ENCODE measurements around the gene SH3PXD2B. TPM values are rescaled to one million over a fixed set of nuclear protein-coding genes. Genes with fewer than 3 reads are reported as not detected.
"Not testable (repeated sequence)": the region's sequence is repeated elsewhere in the genome, so short reads cannot be mapped to it uniquely, and the experiment has no call there.

SH3PXD2B gene
- total RNA-seq, 1 experiment from 2014 or later, result 90.2 TPM

DNA sequence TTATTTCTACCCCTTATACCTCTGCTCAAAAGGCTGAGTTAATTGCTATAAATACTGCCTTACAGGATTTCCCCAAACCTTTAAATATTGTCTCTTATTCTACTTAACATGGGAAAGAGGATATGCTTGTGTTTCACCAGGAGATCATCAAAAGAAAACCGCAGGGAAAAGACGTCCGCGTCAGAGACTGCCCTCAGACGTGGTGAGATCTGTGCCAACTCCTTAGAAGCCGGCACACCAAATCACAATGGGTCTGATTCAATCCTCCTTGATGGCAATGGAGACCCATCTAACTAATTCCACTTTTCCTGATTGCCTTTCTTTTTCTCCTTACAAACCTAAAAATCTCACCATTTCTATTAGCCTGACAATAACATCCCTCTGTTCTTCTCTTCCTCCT lies 55.0 kb downstream of the SH3PXD2B start:
- in situ Hi-C loops (cut with HindIII; ENCODE audit: low pct_unique_long_range_greater_than_20kb, low sequenced_read_pairs), result no loop called here
- DNase-seq (ENCODE audit: low read depth, low spot score), result no peak

DNA sequence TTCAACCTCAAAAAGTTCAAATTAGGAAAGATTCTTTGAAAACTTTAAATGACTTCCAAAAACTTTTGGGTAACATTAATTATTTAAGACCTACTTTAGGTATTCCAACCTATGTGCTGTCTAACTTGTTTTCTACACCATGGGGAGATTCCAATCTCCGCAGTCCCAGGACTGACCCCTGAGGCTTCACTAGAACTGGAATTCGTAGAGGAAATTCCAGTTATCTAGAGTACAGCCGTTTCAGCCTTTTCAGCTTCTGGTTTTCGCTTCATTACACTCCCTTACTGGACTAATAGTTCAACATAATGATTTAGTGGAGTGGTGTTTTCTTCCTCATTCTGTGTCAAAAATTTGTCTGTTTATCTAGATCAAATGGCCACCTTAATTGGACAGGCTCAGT lies 55.7 kb downstream of the SH3PXD2B start:
- in situ Hi-C loops (cut with HindIII; ENCODE audit: low pct_unique_long_range_greater_than_20kb, low sequenced_read_pairs); DNase-seq (ENCODE audit: low read depth, low spot score): not testable (repeated sequence)

DNA sequence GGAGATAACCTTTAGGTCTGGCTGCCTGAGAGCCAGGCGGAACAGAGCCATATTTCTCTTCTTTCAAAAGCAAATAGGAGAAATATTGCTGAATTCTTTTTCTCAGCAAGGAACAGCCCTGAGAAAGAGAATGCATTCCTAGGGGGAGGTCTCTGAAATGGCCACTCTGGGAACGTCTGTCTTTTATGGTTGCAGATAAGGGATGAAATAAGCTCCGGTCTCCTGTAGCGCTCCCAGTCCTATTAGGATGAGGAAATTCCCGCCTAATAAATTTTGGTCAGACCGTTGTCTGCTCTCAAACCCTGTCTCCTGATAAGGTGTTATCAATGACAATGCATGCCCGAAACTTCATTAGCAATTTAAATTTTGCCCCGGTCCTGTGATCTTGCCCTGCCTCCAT lies 57.3 kb downstream of the SH3PXD2B start:
- in situ Hi-C loops (cut with HindIII; ENCODE audit: low pct_unique_long_range_greater_than_20kb, low sequenced_read_pairs); DNase-seq (ENCODE audit: low read depth, low spot score): not testable (repeated sequence)

DNA sequence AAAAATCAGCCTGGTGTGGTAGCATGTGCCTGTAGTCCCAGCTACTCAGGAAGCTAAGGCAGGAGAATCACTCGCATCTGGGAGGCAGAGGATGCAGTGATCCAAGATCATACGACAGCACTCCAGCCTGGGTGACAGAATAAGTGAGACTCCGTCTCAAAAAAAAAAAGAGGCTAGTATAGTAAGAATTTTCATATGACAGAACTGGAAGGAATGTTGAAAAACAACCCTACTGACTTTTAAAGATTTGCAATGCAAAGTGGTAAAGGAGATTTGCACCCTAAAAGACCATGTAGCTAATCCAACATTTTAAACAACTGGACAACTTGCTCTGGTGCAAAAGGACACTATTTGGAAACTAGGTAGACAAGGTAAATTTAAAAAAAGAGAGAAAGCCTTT lies 58.1 kb downstream of the SH3PXD2B start:
- no peak for DNase-seq (ENCODE audit: low read depth, low spot score)

GRCh38 chr5:172395483-172395882 lies 58.8 kb downstream of the SH3PXD2B start:
- no peak for DNase-seq (ENCODE audit: low read depth, low spot score)
- in situ Hi-C loops (cut with HindIII; ENCODE audit: low pct_unique_long_range_greater_than_20kb, low sequenced_read_pairs), result no loop called here

More for the DNA sequence above, 58.1 kb downstream of the SH3PXD2B start:
- in situ Hi-C loops (cut with HindIII; ENCODE audit: low pct_unique_long_range_greater_than_20kb, low sequenced_read_pairs), result no loop called here

- peak; percentile 34 for DNase-seq (ENCODE audit: low read depth, low spot score)
- in situ Hi-C loops (cut with HindIII; ENCODE audit: low pct_unique_long_range_greater_than_20kb, low sequenced_read_pairs), result no loop called here
Measured at GRCh38 chr5:172389578-172390112, 64.7 kb downstream of the SH3PXD2B start.

DNA sequence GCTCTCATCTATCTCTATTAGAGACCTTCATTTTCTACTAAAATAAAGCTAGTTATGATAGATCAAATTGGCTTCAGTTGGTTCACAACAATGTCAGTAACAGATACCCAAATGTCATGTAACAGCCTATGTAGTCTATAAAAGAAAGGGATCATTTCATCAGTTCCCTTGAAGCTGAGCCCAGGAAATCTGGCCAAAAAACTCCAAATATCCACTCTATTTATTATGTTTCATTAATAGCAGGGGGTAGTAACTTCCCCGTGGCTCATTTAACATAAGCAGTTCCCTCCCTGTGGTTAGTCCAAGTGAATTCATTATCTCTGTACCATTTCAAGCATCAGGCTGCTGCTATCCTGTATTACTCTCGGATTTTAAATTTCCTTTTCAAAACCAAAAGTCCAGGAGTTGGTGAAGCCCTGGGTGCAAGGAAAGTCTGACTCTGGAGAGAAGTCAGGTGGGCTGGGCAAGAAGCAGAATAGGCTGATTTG lies 66.0 kb downstream of the SH3PXD2B start:
- DNase-seq (ENCODE audit: low read depth, low spot score), result no peak
- in situ Hi-C loops (cut with HindIII; ENCODE audit: low pct_unique_long_range_greater_than_20kb, low sequenced_read_pairs), result no loop called here

DNA sequence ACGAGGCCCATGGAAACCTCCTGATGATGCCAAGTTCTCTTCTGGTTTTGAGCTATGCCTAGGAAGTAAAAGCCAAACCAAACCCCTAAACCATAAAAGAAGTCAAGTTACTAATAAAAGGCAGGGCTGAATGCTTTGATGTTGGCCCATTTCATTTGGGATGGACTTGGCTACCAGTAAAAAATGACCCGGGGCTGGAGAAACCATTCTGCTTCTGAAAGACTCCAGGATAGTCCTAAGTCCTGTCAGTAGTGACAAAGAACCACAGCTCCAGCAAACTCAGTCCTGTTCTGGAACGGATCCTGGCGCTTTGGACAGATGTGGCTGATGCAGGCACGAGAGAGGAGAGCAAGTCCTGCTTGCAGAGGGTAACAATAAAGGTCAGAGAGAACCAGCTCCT lies 68.6 kb downstream of the SH3PXD2B start:
- in situ Hi-C loops (cut with HindIII; ENCODE audit: low pct_unique_long_range_greater_than_20kb, low sequenced_read_pairs), result no loop called here
- no peak for DNase-seq (ENCODE audit: low read depth, low spot score)

- in situ Hi-C loops (cut with HindIII; ENCODE audit: low pct_unique_long_range_greater_than_20kb, low sequenced_read_pairs), result no loop called here
Measured at GRCh38 chr5:172385010-172385563, 69.2 kb downstream of the SH3PXD2B start.

GRCh38 chr5:172383191-172383802 lies 71.0 kb downstream of the SH3PXD2B start:
- DNase-seq (ENCODE audit: low read depth, low spot score), result no peak
- in situ Hi-C loops (cut with HindIII; ENCODE audit: low pct_unique_long_range_greater_than_20kb, low sequenced_read_pairs), result no loop called here

More at GRCh38 chr5:172385010-172385563, 69.2 kb downstream of the SH3PXD2B start:
- DNase-seq (ENCODE audit: low read depth, low spot score), result no peak

DNA sequence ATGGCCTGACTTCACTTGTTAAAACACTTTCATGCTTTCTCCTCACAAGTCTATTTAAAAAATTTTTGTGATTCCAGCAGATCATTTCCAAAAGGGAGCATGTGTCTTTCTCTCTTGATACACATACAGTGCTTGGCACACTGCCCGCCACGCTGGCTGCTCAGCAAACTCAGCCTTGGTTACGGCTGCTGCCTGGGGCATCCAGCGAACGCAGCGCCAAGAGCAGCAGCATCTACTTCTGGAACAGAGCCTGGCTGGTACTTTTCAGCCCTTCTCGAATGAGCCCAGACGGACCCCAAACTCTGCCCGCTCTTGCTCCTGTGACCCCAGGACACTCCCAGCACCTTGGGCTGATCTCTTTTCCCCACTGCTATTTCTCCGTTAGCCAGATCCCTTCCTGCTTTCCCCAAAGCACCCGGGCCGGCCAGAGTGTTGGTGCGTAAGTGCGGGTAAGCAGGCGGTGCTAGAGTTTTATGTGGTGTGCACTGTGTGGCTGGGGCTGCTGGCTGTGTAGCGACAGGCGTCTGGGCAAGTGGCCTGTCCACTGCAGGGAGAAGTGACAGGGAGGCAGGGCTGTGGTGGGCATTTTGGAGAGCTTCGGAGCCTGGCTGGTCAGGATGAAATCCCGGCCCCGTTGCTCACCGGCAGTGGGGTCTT lies 73.2 kb downstream of the SH3PXD2B start:
- in situ Hi-C loops (cut with HindIII; ENCODE audit: low pct_unique_long_range_greater_than_20kb, low sequenced_read_pairs), result no loop called here
- peak; percentile 86 for DNase-seq (ENCODE audit: low read depth, low spot score)

GRCh38 chr5:172380301-172380986 lies 73.9 kb downstream of the SH3PXD2B start:
- in situ Hi-C loops (cut with HindIII; ENCODE audit: low pct_unique_long_range_greater_than_20kb, low sequenced_read_pairs), result no loop called here

DNA sequence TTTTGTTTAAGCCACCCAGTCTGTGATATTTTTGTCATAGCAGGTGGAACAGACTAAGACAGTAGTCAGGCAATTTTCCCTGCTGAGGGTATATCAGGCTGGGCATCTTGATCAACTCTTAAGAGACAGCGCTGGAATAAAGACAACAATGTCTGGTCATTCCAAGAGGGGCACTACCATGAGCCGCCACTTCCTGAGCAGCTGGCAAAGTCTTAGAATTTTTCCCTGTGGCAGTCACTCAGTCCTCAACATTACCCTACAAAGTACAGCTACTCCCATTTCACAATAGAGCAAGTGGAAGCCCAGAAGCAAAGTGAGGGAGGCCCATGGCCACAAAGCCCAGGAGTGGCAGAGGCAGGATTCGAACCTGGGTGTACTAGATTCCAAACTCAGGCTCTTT lies 74.8 kb downstream of the SH3PXD2B start:
- no peak for DNase-seq (ENCODE audit: low read depth, low spot score)
- in situ Hi-C loops (cut with HindIII; ENCODE audit: low pct_unique_long_range_greater_than_20kb, low sequenced_read_pairs), result no loop called here

More at GRCh38 chr5:172380301-172380986, 73.9 kb downstream of the SH3PXD2B start:
- peak; percentile 95 for DNase-seq (ENCODE audit: low read depth, low spot score)

GRCh38 chr5:172377856-172378255 lies 76.5 kb downstream of the SH3PXD2B start:
- in situ Hi-C loops (cut with HindIII; ENCODE audit: low pct_unique_long_range_greater_than_20kb, low sequenced_read_pairs), result no loop called here
- no peak for DNase-seq (ENCODE audit: low read depth, low spot score)

DNA sequence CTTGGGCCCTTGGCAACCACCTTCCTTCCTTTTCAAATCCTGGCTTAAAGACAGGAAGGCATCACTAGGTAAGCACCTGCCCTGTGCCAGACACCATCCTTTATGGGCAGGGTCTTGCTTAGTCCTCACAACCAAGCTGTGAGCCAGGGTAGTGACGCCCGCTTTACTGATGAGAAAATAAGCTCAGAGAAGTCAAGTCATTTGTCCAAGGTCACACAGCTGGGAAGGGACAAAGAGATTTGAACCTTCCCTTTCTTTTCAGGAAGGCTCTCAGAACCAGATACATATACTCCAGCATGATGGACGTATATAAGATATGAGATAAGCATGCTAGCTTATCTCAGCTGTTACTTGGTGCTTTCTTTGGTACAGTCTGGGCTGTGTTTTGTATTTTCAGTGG lies 76.9 kb downstream of the SH3PXD2B start:
- in situ Hi-C loops (cut with HindIII; ENCODE audit: low pct_unique_long_range_greater_than_20kb, low sequenced_read_pairs), result no loop called here
- DNase-seq (ENCODE audit: low read depth, low spot score), result no peak

GRCh38 chr5:172374783-172375182 lies 79.5 kb downstream of the SH3PXD2B start:
- in situ Hi-C loops (cut with HindIII; ENCODE audit: low pct_unique_long_range_greater_than_20kb, low sequenced_read_pairs), result no loop called here
- no peak for DNase-seq (ENCODE audit: low read depth, low spot score)

DNA sequence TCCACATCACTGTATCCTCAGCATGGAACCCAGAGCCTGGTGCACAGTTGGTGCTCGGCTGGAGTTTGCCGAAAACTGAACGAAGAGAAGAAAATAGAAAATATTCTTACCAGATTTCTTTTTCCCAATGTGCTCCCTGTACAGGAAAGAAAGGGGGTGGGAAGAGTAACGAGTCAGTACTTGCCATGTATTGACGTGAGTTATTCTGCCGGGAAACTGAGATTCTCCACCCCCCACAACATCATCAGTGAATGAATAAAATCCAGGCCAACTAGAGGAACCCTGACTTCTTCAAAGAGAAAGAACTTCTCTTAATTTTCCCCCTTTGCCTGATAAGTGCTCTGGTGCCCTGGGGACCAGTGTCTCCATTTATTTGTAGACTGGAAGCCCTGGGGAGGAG lies 80.6 kb downstream of the SH3PXD2B start:
- in situ Hi-C loops (cut with HindIII; ENCODE audit: low pct_unique_long_range_greater_than_20kb, low sequenced_read_pairs), result no loop called here
- no peak for DNase-seq (ENCODE audit: low read depth, low spot score)

DNA sequence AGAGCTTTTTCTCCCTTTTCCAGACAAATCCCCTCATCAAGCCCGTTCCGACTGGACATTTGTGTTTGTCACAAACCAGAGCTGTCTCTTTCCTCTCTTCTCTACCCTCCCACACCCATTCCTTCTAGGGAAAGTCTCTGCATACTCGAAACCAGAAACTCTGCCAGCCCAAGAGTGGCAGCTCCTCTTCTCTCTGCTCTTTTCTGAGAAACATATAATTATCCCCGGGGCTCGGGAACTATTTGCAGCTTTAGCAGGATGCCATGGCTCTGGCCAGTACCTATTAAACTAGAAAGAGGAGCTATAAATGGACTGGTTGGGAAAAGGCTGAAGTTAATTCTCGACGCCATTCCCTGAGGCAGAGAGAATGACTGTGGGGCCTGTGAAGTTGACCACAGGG lies 82.6 kb downstream of the SH3PXD2B start:
- DNase-seq (ENCODE audit: low read depth, low spot score), result no peak
- in situ Hi-C loops (cut with HindIII; ENCODE audit: low pct_unique_long_range_greater_than_20kb, low sequenced_read_pairs), result no loop called here

All from SK-MEL-5 (cell line).